Activated CD8-positive, alpha-beta memory T cell treated with anti-CD3 and anti-CD28 coated beads, Interleukin-2, amount 50 U/mL, for 1 hour (primary cell): ENCODE measurements around the gene HMCN1.
"Not testable (repeated sequence)": the region's sequence is repeated elsewhere in the genome, so short reads cannot be mapped to it uniquely, and the experiment has no call there.

Source experiments
- DNase-seq: peaks from one replicate; pipeline ENCODE4 v3.0.0-alpha.2; 2020; ENCODE audit errors: extremely low read depth

The HMCN1 gene

GRCh38 chr1:185850366-185850765, 116.2 kb downstream of the HMCN1 start:
- DNase-seq: no peak

- no peak for DNase-seq
Observed at GRCh38 chr1:185853739-185854138, 119.5 kb downstream of the HMCN1 start.

- no peak for DNase-seq
Observed at GRCh38 chr1:185856482-185856881, 122.3 kb downstream of the HMCN1 start.

- no peak for DNase-seq
Observed at GRCh38 chr1:185857442-185857841, 123.3 kb downstream of the HMCN1 start.

GRCh38 chr1:185860311-185860710, 126.1 kb downstream of the HMCN1 start:
- DNase-seq: no peak

GRCh38 chr1:185860859-185861258, 126.7 kb downstream of the HMCN1 start:
- no peak for DNase-seq

GRCh38 chr1:185861630-185862029, 127.4 kb downstream of the HMCN1 start:
- no peak for DNase-seq

GRCh38 chr1:185862235-185862634, 128.0 kb downstream of the HMCN1 start:
- no peak for DNase-seq

- no peak for DNase-seq
Observed at GRCh38 chr1:185864331-185864730, 130.1 kb downstream of the HMCN1 start.

- no peak for DNase-seq
Observed at GRCh38 chr1:185864889-185865517, 130.8 kb downstream of the HMCN1 start.

- DNase-seq: no peak
Observed at GRCh38 chr1:185869590-185869989, 135.4 kb downstream of the HMCN1 start.

- DNase-seq: no peak
Observed at GRCh38 chr1:185871627-185872150, 137.5 kb downstream of the HMCN1 start.

- DNase-seq: no peak
Observed at GRCh38 chr1:185874246-185874645, 140.1 kb downstream of the HMCN1 start.

- DNase-seq: no peak
Observed at GRCh38 chr1:185880330-185880729, 146.1 kb downstream of the HMCN1 start.

- no peak for DNase-seq
Observed at GRCh38 chr1:185880779-185881333, 146.7 kb downstream of the HMCN1 start.

- DNase-seq: no peak
Observed at GRCh38 chr1:185886046-185886445, 151.9 kb downstream of the HMCN1 start.

- DNase-seq: no peak
Observed at GRCh38 chr1:185886671-185887070, 152.5 kb downstream of the HMCN1 start.

GRCh38 chr1:185892831-185893403, 158.7 kb downstream of the HMCN1 start:
- DNase-seq: not testable (repeated sequence)

GRCh38 chr1:185894791-185895190, 160.6 kb downstream of the HMCN1 start:
- DNase-seq: no peak

GRCh38 chr1:185895208-185895900, 161.2 kb downstream of the HMCN1 start:
- no peak for DNase-seq

- DNase-seq: no peak
Observed at GRCh38 chr1:185896863-185897262, 162.7 kb downstream of the HMCN1 start.

GRCh38 chr1:185906186-185906585, 172.0 kb downstream of the HMCN1 start:
- DNase-seq: no peak

GRCh38 chr1:185907246-185907645, 173.1 kb downstream of the HMCN1 start:
- DNase-seq: no peak
